GM12872 (cell line): Measurements from ENCODE around the gene DNAJA4.

ENCODE experiments used
- TF ChIP-seq, protein P1 (sequence below): IDR thresholded peaks from 3 replicates; pipeline ENCODE4 v1.5.1; 2011; ENCODE audit warnings: low read depth, mild to moderate bottlenecking, low read length, moderate library complexity; ENCODE audit not compliant: insufficient read depth

DNAJA4 gene

DNA sequence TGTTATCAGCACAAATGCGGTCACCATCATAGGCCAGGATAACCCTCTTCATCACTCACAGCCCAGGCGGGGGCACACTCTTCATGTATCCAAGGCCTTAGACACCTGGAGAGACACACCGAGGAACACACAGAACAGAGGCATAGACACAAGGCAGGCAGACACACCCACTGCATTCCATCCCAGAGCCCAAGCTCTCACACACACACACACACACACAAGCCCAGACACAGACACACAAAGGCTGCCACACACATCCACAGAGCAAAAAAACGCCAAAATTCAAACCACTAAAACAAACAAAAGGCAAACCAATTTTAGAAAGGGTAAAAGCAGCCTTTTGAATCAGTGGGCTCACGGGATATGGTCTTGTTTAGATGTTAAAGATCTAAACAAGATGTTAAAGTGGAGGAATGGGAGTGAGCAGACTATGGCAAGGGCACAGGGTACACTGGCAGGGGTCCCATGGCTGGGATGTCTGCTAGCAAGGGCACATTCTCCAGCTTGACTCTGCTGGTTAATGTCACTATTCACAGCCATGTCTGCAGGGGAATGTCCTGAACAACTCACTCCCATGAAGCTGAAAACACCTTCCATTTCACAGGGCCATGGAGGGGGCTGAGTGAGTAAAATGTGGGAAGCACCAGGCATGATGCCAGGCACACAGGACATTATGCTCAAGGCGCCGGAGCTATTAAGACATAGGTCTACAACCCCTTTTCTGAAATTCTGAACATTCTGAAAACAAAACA, 60.9 kb downstream of the DNAJA4 start:
- TF ChIP-seq, protein P1, sequence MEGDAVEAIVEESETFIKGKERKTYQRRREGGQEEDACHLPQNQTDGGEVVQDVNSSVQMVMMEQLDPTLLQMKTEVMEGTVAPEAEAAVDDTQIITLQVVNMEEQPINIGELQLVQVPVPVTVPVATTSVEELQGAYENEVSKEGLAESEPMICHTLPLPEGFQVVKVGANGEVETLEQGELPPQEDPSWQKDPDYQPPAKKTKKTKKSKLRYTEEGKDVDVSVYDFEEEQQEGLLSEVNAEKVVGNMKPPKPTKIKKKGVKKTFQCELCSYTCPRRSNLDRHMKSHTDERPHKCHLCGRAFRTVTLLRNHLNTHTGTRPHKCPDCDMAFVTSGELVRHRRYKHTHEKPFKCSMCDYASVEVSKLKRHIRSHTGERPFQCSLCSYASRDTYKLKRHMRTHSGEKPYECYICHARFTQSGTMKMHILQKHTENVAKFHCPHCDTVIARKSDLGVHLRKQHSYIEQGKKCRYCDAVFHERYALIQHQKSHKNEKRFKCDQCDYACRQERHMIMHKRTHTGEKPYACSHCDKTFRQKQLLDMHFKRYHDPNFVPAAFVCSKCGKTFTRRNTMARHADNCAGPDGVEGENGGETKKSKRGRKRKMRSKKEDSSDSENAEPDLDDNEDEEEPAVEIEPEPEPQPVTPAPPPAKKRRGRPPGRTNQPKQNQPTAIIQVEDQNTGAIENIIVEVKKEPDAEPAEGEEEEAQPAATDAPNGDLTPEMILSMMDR, result no peak

DNA sequence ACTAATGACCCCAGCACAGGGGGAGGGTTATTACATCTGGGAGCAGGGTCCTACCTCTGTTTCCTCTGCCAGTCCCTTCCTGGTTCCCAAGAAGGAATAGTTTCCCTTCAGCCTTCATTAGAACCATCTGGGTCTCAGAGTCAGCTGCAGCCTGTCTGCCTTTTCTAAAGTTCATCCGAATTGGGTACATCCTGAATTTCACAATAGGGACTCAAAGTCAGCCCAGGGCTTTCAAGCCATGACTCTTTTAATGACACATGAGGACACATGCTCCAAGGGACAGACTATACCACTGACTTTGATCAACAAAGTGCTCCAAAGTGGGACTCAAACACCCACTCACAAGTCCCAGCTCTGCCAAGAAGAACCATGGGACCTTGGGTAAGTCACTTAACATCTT, 63.1 kb downstream of the DNAJA4 start:
- TF ChIP-seq, protein P1, result no peak

DNA sequence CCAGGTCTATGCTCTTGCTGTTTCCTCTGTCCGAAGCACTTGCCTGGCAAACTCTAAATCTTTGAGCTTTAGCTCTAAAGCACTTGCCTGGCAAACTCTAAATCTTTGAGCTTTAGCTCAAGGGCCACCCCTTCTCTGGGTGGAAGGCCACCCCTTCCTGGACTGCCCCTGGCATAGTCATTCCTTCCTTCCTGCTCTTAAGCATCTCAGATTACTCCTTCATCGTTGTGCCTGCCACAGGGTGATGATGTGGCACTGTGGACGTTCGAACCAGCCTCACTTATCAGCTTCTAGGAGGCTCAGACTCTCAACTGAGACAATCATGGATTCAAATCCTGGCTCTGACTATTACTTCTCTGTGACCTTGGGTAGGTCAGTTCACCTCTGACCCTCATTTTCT, 65.3 kb downstream of the DNAJA4 start:
- TF ChIP-seq, protein P1, result no peak
